ENCODE data around the gene ITPKB. TPM values are rescaled to one million over a fixed set of nuclear protein-coding genes. Genes with fewer than 3 reads are reported as not detected.

The ITPKB gene
- total and polyA plus RNA-seq, 9 donors = 11.3 to 43.2 (median 20.1) TPM

GRCh38 chr1:226708342-226708780 lies 30.7 kb downstream of the ITPKB start:
- H3K4me1 ChIP-seq (ENCODE audit: insufficient read depth) = peaks cover 5% of the 10 kb centered on the region
- H3K4me3 ChIP-seq = no peak overlapping the region
- peak in 1 of 5 donors; percentile 31 for DNase-seq
- intact Hi-C loops (cut with DNase I) = no loop called here
- H3K36me3 ChIP-seq = no peaks in the 10 kb centered on the region
- no peaks in the 10 kb centered on the region for H3K9me3 ChIP-seq
- 52 to 66% (median 65%) methylated on average over 6 of the region's 6 CpGs for WGBS, 3 donors
- H3K27me3 ChIP-seq = no peaks in the 10 kb centered on the region
- H3K27ac ChIP-seq = no peak overlapping the region
- TF ChIP-seq EP300 (IDR thresholded peaks at IDR 0.05) (no peak), POLR2A (IDR thresholded peaks at IDR 0.05) (no peak), CTCF (IDR thresholded peaks at IDR 0.05) (no peak)

- Histone ChIP-seq H3K27me3 (no peaks in the 10 kb centered on the region), H3K4me3 (no peak overlapping the region), H3K36me3 (no peaks in the 10 kb centered on the region), H3K9me3 (no peaks in the 10 kb centered on the region), H3K27ac (no peak overlapping the region), H3K4me1 (ENCODE audit: insufficient read depth) (peaks cover 9% of the 10 kb centered on the region)
- intact Hi-C loops (cut with DNase I) = no loop called here
- DNase-seq = no peak
- TF ChIP-seq EP300 (IDR thresholded peaks at IDR 0.05) (no peak), POLR2A (IDR thresholded peaks at IDR 0.05) (no peak), CTCF (IDR thresholded peaks at IDR 0.05) (no peak)
- WGBS, 3 donors = 73 to 76% (median 75%) methylated on average over 4 of the region's 4 CpGs
These were observed 32.4 kb downstream of the ITPKB start for GRCh38 chr1:226706684-226707083.

- no peaks in the 10 kb centered on the region for H3K27me3 ChIP-seq
- H3K9me3 ChIP-seq = no peaks in the 10 kb centered on the region
- H3K4me1 ChIP-seq (ENCODE audit: insufficient read depth) = peaks cover 4% of the 10 kb centered on the region
- H3K36me3 ChIP-seq = no peaks in the 10 kb centered on the region
- DNase-seq = no peak
- no peak overlapping the region for H3K4me3 ChIP-seq
- intact Hi-C loops (cut with DNase I) = no loop called here
- TF ChIP-seq CTCF (IDR thresholded peaks at IDR 0.05) (no peak), EP300 (IDR thresholded peaks at IDR 0.05) (no peak), POLR2A (IDR thresholded peaks at IDR 0.05) (no peak)
- 71 to 78% (median 76%) methylated on average over 10 of the region's 10 CpGs for WGBS, 3 donors
- no peak overlapping the region for H3K27ac ChIP-seq
These were observed 34.7 kb downstream of the ITPKB start for GRCh38 chr1:226704169-226704937.

- Histone ChIP-seq H3K9me3 (no peaks in the 10 kb centered on the region), H3K4me3 (peak overlapping the region; percentile 58), H3K36me3 (no peaks in the 10 kb centered on the region), H3K4me1 (ENCODE audit: insufficient read depth) (peaks cover 4% of the 10 kb centered on the region), H3K27ac (peak overlapping the region; percentile 91 to 99), H3K27me3 (no peaks in the 10 kb centered on the region)
- intact Hi-C loops (cut with DNase I) = no loop called here
- TF ChIP-seq POLR2A (IDR thresholded peaks at IDR 0.05) = peak; percentile 92
- no peak for TF ChIP-seq EP300 (IDR thresholded peaks at IDR 0.05)
- TF ChIP-seq CTCF (IDR thresholded peaks at IDR 0.05) = peak in 1 of 3 donors; percentile 27
- peak; percentile 77 to 89 (median 85) for DNase-seq
- 0 to 1% (median 1%) methylated on average over 49 to 61 of the region's 62 CpGs for WGBS, 3 donors
These were observed 35.9 kb downstream of the ITPKB start for GRCh38 chr1:226702957-226703831.

Data from ovary (tissue), 9 donors.